Osteoblast (primary cell): Measurements from ENCODE around the gene PLEKHA6. TPM values are rescaled to one million over a fixed set of nuclear protein-coding genes. Genes with fewer than 3 reads are reported as not detected.

Experiments
- DNase-seq: peaks from one replicate; pipeline ENCODE4 v3.0.0; 2011; ENCODE audit warnings: low spot score, mixed read lengths; ENCODE audit not compliant: insufficient read length; ENCODE audit errors: missing footprints
- H2AFZ ChIP-seq: 2 replicates; pipeline ENCODE4 v1.6.0; 2011; ENCODE audit warnings: mild to moderate bottlenecking, low read length
- H3K27ac ChIP-seq: 2 replicates; pipeline ENCODE4 v1.5.1; 2011; ENCODE audit warnings: mild to moderate bottlenecking, low read depth, low read length, moderate library complexity
- H3K27me3 ChIP-seq: 2 replicates; pipeline ENCODE4 v1.6.0; 2012; ENCODE audit warnings: mild to moderate bottlenecking, control low read depth, inconsistent platforms, low read length, moderate library complexity; ENCODE audit not compliant: insufficient read depth
- H3K36me3 ChIP-seq: 2 replicates; pipeline ENCODE4 v1.5.1; 2011; ENCODE audit warnings: mild to moderate bottlenecking, low read length, control low read depth, moderate library complexity; ENCODE audit not compliant: insufficient read depth
- H3K4me1 ChIP-seq: 2 replicates; pipeline ENCODE4 v1.5.1; 2011; ENCODE audit warnings: mild to moderate bottlenecking, low read length, control low read depth, moderate library complexity; ENCODE audit not compliant: insufficient read depth
- H3K4me2 ChIP-seq: 2 replicates; pipeline ENCODE4 v1.6.0; 2011; ENCODE audit warnings: mild to moderate bottlenecking, low read length; ENCODE audit not compliant: insufficient read depth
- H3K4me3 ChIP-seq: fragments of 200-600 bp; sonication (generic); 3 replicates; pipeline ENCODE4 v1.5.1; 2012; ENCODE audit warnings: mild to moderate bottlenecking, low read length, inconsistent platforms; ENCODE audit not compliant: insufficient read depth
- H3K79me2 ChIP-seq: 2 replicates; pipeline ENCODE4 v1.6.0; 2012; ENCODE audit warnings: mild to moderate bottlenecking, low read length, control low read depth, inconsistent platforms; ENCODE audit not compliant: insufficient read depth
- H3K9me3 ChIP-seq: 2 replicates; pipeline ENCODE4 v1.5.1; 2011; ENCODE audit warnings: low read depth, low read length, control low read depth
- H4K20me1 ChIP-seq: 2 replicates; pipeline ENCODE4 v1.6.0; 2012; ENCODE audit warnings: mild to moderate bottlenecking, low read length, control low read depth; ENCODE audit not compliant: insufficient read depth
- CTCF ChIP-seq: IDR thresholded peaks from 2 replicates; pipeline ENCODE4 v1.5.1; 2011; ENCODE audit warnings: mild to moderate bottlenecking, low read depth, low read length, moderate library complexity; ENCODE audit errors: extremely low read depth
- total RNA-seq: library from RNA; depleted of rRNA; stranded (reverse); fragments of >200 nt; gene quantifications from 2 replicates; pipeline ENCODE4 v1.2.3, GENCODE V29; 2012

Gene PLEKHA6
- total RNA-seq, 1 donor: 0.36 TPM

- Histone ChIP-seq H3K27ac (no peak overlapping the region), H2AFZ (no peak overlapping the region)
These were observed 32.4 kb downstream of the PLEKHA6 start for GRCh38 chr1:204327359-204327758.

GRCh38 chr1:204326771-204327300 lies 32.9 kb downstream of the PLEKHA6 start:
- peaks cover 22% of the 10 kb centered on the region for H3K27me3 ChIP-seq
- DNase-seq: no peak
- H3K79me2 ChIP-seq: no peaks in the 10 kb centered on the region
- H3K27ac ChIP-seq: no peak overlapping the region
- peaks cover 6% of the 10 kb centered on the region for H3K4me1 ChIP-seq
- no peaks in the 10 kb centered on the region for H4K20me1 ChIP-seq
- H3K9me3 ChIP-seq: peaks cover 2% of the 10 kb centered on the region
- no peaks in the 10 kb centered on the region for H3K36me3 ChIP-seq
- no peak overlapping the region for H2AFZ ChIP-seq
- no peak overlapping the region for H3K4me3 ChIP-seq
- TF ChIP-seq CTCF: no peak
- H3K4me2 ChIP-seq: no peak overlapping the region

More at GRCh38 chr1:204327359-204327758, 32.4 kb downstream of the PLEKHA6 start:
- TF ChIP-seq CTCF: no peak
- no peak overlapping the region for H3K4me3 ChIP-seq
- peaks cover 6% of the 10 kb centered on the region for H3K4me1 ChIP-seq
- no peak overlapping the region for H3K4me2 ChIP-seq
- peaks cover 27% of the 10 kb centered on the region for H3K27me3 ChIP-seq
- peaks cover 2% of the 10 kb centered on the region for H3K9me3 ChIP-seq
- H4K20me1 ChIP-seq: no peaks in the 10 kb centered on the region
- no peaks in the 10 kb centered on the region for H3K36me3 ChIP-seq
- no peaks in the 10 kb centered on the region for H3K79me2 ChIP-seq
- no peak for DNase-seq

GRCh38 chr1:204325944-204326343 lies 33.8 kb downstream of the PLEKHA6 start:
- Histone ChIP-seq H3K27ac (no peak overlapping the region), H3K27me3 (peaks cover 21% of the 10 kb centered on the region), H3K4me3 (no peak overlapping the region), H3K9me3 (peaks cover 2% of the 10 kb centered on the region), H3K79me2 (no peaks in the 10 kb centered on the region), H3K4me1 (peaks cover 13% of the 10 kb centered on the region), H2AFZ (no peak overlapping the region), H3K4me2 (no peak overlapping the region), H4K20me1 (no peaks in the 10 kb centered on the region), H3K36me3 (no peaks in the 10 kb centered on the region)
- TF ChIP-seq CTCF: no peak
- DNase-seq: no peak

GRCh38 chr1:204323887-204324286 lies 35.8 kb downstream of the PLEKHA6 start:
- Histone ChIP-seq H3K4me3 (no peak overlapping the region), H2AFZ (no peak overlapping the region), H3K27ac (no peak overlapping the region), H4K20me1 (no peaks in the 10 kb centered on the region), H3K4me2 (no peak overlapping the region), H3K27me3 (peaks cover 19% of the 10 kb centered on the region), H3K9me3 (no peaks in the 10 kb centered on the region), H3K4me1 (peaks cover 33% of the 10 kb centered on the region), H3K36me3 (no peaks in the 10 kb centered on the region), H3K79me2 (no peaks in the 10 kb centered on the region)
- no peak for TF ChIP-seq CTCF
- DNase-seq: peak; percentile 85
